GM23338 (cell line): ENCODE data around the gene FGF5. TPM values are rescaled to one million over a fixed set of nuclear protein-coding genes. Genes with fewer than 3 reads are reported as not detected.

Source experiments
- ATAC-seq: fragments of 200-7000 bp; cut with Tn5 transposase; 3 replicates; pipeline ENCODE4 v1.9.1; 2020
- DNase-seq: peaks from one replicate; pipeline ENCODE4 v3.0.0-alpha.2; 2015; ENCODE audit warnings: low spot score
- H2AFZ ChIP-seq: fragments of 200-600 bp; sonication (generic); 2 replicates; pipeline ENCODE4 v1.8.0; 2016; ENCODE audit warnings: antibody characterized with exemption, mild to moderate bottlenecking, moderate library complexity
- H3F3A ChIP-seq: fragments of 200-600 bp; sonication (generic); replicated peaks from 2 replicates; pipeline ENCODE4 v1.8.0; 2017; ENCODE audit warnings: antibody characterized with exemption, mixed run types, low read depth
- H3K27ac ChIP-seq: fragments of 200-600 bp; sonication (generic); 2 replicates; pipeline ENCODE4 v1.6.1; 2016; ENCODE audit warnings: low read depth
- H3K27me3 ChIP-seq: fragments of 200-600 bp; sonication (generic); 2 replicates; pipeline ENCODE4 v1.8.0; 2016; ENCODE audit warnings: mild to moderate bottlenecking, mixed run types, moderate library complexity; ENCODE audit not compliant: insufficient read depth
- H3K36me3 ChIP-seq: fragments of 200-600 bp; sonication (generic); 2 replicates; pipeline ENCODE4 v1.8.0; 2016; ENCODE audit warnings: mild to moderate bottlenecking; ENCODE audit not compliant: insufficient read depth
- H3K4me1 ChIP-seq: fragments of 200-600 bp; sonication (generic); 2 replicates; pipeline ENCODE4 v1.8.0; 2016; ENCODE audit warnings: mild to moderate bottlenecking, moderate library complexity; ENCODE audit not compliant: insufficient read depth
- H3K4me2 ChIP-seq: fragments of 200-600 bp; sonication (generic); 2 replicates; pipeline ENCODE4 v1.7.1; 2017; ENCODE audit warnings: mixed run types
- H3K4me3 ChIP-seq: fragments of 200-600 bp; sonication (generic); 2 replicates; pipeline ENCODE4 v1.6.1; 2016; ENCODE audit warnings: mixed run types
- H3K79me2 ChIP-seq: fragments of 200-600 bp; sonication (generic); replicated peaks from 2 replicates; pipeline ENCODE4 v1.8.0; 2017; ENCODE audit warnings: mild to moderate bottlenecking; ENCODE audit not compliant: insufficient read depth
- H3K9me2 ChIP-seq: fragments of 200-600 bp; sonication (generic); 2 replicates; pipeline ENCODE4 v1.8.0; 2017; ENCODE audit not compliant: insufficient read depth
- H4K20me1 ChIP-seq: fragments of 200-600 bp; sonication (generic); replicated peaks from 2 replicates; pipeline ENCODE4 v1.8.0; 2017; ENCODE audit warnings: mild to moderate bottlenecking; ENCODE audit not compliant: insufficient read depth
- H3K27ac Mint-ChIP-seq: 2 replicates; pipeline ENCODE4 v1.8.0; 2020; ENCODE audit warnings: inconsistent platforms, mild to moderate bottlenecking, moderate library complexity, mixed read lengths
- H3K27me3 Mint-ChIP-seq: 3 replicates; pipeline ENCODE4 v1.8.0; 2022; ENCODE audit warnings: low read depth, mild to moderate bottlenecking, moderate library complexity, mixed read lengths, inconsistent platforms; ENCODE audit not compliant: insufficient read depth, poor library complexity
- H3K36me3 Mint-ChIP-seq: 3 replicates; pipeline ENCODE4 v1.8.0; 2021; ENCODE audit warnings: low read depth, mild to moderate bottlenecking, inconsistent platforms, moderate library complexity, mixed read lengths
- H3K4me1 Mint-ChIP-seq: 3 replicates; pipeline ENCODE4 v1.8.0; 2020; ENCODE audit warnings: mild to moderate bottlenecking, inconsistent platforms, mixed read lengths
- H3K4me3 Mint-ChIP-seq: 3 replicates; pipeline ENCODE4 v1.8.0; 2021; ENCODE audit warnings: moderate library complexity, mild to moderate bottlenecking, inconsistent platforms, mixed read lengths
- H3K9me3 Mint-ChIP-seq: 3 replicates; pipeline ENCODE4 v1.8.0; 2020; ENCODE audit warnings: moderate library complexity, mild to moderate bottlenecking, inconsistent platforms, mixed read lengths
- CREB1 ChIP-seq: fragments of 250-450 bp; sonication (Bioruptor Pico); IDR thresholded peaks from 2 replicates; pipeline ENCODE4 v1.5.0; 2020; ENCODE audit warnings: low read depth, mild to moderate bottlenecking, moderate library complexity
- EZH2 ChIP-seq: fragments of 200-600 bp; sonication (generic); IDR thresholded peaks from one replicate; pipeline ENCODE4 v1.8.0; 2017; ENCODE audit warnings: antibody characterized with exemption, mild to moderate bottlenecking, low read depth; ENCODE audit not compliant: unreplicated experiment
- EZH2phosphoT487 ChIP-seq: fragments of 200-600 bp; sonication (generic); IDR thresholded peaks from one replicate; pipeline ENCODE4 v1.8.1; 2018; ENCODE audit warnings: antibody characterized with exemption; ENCODE audit not compliant: unreplicated experiment
- NANOG ChIP-seq: IDR thresholded peaks from 2 replicates; pipeline ENCODE4 v1.6.1; 2016; ENCODE audit warnings: antibody characterized with exemption, borderline replicate concordance
- POLR2AphosphoS5 ChIP-seq: IDR thresholded peaks from 2 replicates; pipeline ENCODE4 v1.6.1; 2016; ENCODE audit warnings: antibody characterized with exemption, low read depth
- ZNF114 ChIP-seq: fragments of 250-450 bp; sonication (Bioruptor Pico); IDR thresholded peaks from 2 replicates; pipeline ENCODE4 v1.5.0; 2020; ENCODE audit warnings: mild to moderate bottlenecking, moderate library complexity
- ZNF331 ChIP-seq: fragments of 250-450 bp; sonication (Bioruptor Pico); IDR thresholded peaks from 2 replicates; pipeline ENCODE4 v1.5.0; 2020; ENCODE audit warnings: low read depth, mild to moderate bottlenecking, moderate library complexity
- polyA plus RNA-seq: library from polyadenylated mRNA; unstranded; fragments of >200 nt; fragmentation: Nextera tagmentation; extraction: Ambion mirVana; gene quantifications from 2 replicates; pipeline ENCODE4 v1.2.1, GENCODE V29; 2016
- total RNA-seq: library from RNA; depleted of rRNA; stranded (reverse); fragments of >200 nt; shearing (Covaris generic); gene quantifications from 2 replicates; pipeline ENCODE4 v1.2.3, GENCODE V29; 2014
- TF ChIP-seq, protein P1 (sequence below): IDR thresholded peaks from 2 replicates; pipeline ENCODE4 v1.6.1; 2016; ENCODE audit warnings: antibody characterized with exemption
- TF ChIP-seq, protein P2 (sequence below): fragments of 250-450 bp; sonication (Bioruptor Pico); IDR thresholded peaks from 2 replicates; pipeline ENCODE4 v1.5.0; 2020; ENCODE audit warnings: mild to moderate bottlenecking, moderate library complexity
- TF ChIP-seq, protein P3 (sequence below), 2 experiments: fragments of 200-600 bp in 1 of 2; sonication (generic) in 1 of 2; conservative IDR thresholded peaks; 2 replicates each; pipeline versions ENCODE4 v1.5.1 to v1.6.1; 2016 to 2017; ENCODE audit warnings: antibody characterized with exemption in 2 of 2, low read depth in 2 of 2, mild to moderate bottlenecking in 2 of 2, moderate library complexity in 1 of 2

The FGF5 gene
- total and polyA plus RNA-seq, 2 experiments from 2014 or later, result not detected

- TF ChIP-seq POLR2AphosphoS5, result no peak
- TF ChIP-seq, protein P1, sequence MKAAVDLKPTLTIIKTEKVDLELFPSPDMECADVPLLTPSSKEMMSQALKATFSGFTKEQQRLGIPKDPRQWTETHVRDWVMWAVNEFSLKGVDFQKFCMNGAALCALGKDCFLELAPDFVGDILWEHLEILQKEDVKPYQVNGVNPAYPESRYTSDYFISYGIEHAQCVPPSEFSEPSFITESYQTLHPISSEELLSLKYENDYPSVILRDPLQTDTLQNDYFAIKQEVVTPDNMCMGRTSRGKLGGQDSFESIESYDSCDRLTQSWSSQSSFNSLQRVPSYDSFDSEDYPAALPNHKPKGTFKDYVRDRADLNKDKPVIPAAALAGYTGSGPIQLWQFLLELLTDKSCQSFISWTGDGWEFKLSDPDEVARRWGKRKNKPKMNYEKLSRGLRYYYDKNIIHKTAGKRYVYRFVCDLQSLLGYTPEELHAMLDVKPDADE, result no peak
- no peak for TF ChIP-seq ZNF331 (CRISPR knock-in tag)
- no peak for TF ChIP-seq NANOG
Observed at GRCh38 chr4:80308466-80308822, 42.0 kb downstream of the FGF5 start (continued).

GRCh38 chr4:80309294-80310004, 43.0 kb downstream of the FGF5 start:
- no peaks in the 10 kb centered on the region for H3K9me3 Mint-ChIP-seq
- H3K27ac Mint-ChIP-seq, result no peak overlapping the region
- no peak for ATAC-seq
- H3K4me2 ChIP-seq, result no peak overlapping the region
- no peaks in the 10 kb centered on the region for H4K20me1 ChIP-seq
- H3F3A ChIP-seq, result no peaks in the 10 kb centered on the region
- no peak overlapping the region for H3K4me3 Mint-ChIP-seq
- peaks cover 6% of the 10 kb centered on the region for H3K27me3 Mint-ChIP-seq
- H3K36me3 ChIP-seq, result no peaks in the 10 kb centered on the region
- no peak for DNase-seq
- no peaks in the 10 kb centered on the region for H3K36me3 Mint-ChIP-seq
- peaks cover 41% of the 10 kb centered on the region for H3K4me1 Mint-ChIP-seq
- H3K4me3 ChIP-seq, result no peak overlapping the region
- H3K79me2 ChIP-seq, result no peaks in the 10 kb centered on the region
- H3K9me2 ChIP-seq, result no peaks in the 10 kb centered on the region
- H3K4me1 ChIP-seq, result peaks cover 35% of the 10 kb centered on the region
- H2AFZ ChIP-seq, result no peak overlapping the region
- H3K27me3 ChIP-seq, result no peaks in the 10 kb centered on the region
- H3K27ac ChIP-seq, result no peak overlapping the region
- no peak for TF ChIP-seq EZH2phosphoT487
- TF ChIP-seq, protein P1, result no peak
- no peak for TF ChIP-seq CREB1 (CRISPR knock-in tag)
- TF ChIP-seq POLR2AphosphoS5, result no peak
- TF ChIP-seq EZH2, result no peak
- TF ChIP-seq, protein P2, sequence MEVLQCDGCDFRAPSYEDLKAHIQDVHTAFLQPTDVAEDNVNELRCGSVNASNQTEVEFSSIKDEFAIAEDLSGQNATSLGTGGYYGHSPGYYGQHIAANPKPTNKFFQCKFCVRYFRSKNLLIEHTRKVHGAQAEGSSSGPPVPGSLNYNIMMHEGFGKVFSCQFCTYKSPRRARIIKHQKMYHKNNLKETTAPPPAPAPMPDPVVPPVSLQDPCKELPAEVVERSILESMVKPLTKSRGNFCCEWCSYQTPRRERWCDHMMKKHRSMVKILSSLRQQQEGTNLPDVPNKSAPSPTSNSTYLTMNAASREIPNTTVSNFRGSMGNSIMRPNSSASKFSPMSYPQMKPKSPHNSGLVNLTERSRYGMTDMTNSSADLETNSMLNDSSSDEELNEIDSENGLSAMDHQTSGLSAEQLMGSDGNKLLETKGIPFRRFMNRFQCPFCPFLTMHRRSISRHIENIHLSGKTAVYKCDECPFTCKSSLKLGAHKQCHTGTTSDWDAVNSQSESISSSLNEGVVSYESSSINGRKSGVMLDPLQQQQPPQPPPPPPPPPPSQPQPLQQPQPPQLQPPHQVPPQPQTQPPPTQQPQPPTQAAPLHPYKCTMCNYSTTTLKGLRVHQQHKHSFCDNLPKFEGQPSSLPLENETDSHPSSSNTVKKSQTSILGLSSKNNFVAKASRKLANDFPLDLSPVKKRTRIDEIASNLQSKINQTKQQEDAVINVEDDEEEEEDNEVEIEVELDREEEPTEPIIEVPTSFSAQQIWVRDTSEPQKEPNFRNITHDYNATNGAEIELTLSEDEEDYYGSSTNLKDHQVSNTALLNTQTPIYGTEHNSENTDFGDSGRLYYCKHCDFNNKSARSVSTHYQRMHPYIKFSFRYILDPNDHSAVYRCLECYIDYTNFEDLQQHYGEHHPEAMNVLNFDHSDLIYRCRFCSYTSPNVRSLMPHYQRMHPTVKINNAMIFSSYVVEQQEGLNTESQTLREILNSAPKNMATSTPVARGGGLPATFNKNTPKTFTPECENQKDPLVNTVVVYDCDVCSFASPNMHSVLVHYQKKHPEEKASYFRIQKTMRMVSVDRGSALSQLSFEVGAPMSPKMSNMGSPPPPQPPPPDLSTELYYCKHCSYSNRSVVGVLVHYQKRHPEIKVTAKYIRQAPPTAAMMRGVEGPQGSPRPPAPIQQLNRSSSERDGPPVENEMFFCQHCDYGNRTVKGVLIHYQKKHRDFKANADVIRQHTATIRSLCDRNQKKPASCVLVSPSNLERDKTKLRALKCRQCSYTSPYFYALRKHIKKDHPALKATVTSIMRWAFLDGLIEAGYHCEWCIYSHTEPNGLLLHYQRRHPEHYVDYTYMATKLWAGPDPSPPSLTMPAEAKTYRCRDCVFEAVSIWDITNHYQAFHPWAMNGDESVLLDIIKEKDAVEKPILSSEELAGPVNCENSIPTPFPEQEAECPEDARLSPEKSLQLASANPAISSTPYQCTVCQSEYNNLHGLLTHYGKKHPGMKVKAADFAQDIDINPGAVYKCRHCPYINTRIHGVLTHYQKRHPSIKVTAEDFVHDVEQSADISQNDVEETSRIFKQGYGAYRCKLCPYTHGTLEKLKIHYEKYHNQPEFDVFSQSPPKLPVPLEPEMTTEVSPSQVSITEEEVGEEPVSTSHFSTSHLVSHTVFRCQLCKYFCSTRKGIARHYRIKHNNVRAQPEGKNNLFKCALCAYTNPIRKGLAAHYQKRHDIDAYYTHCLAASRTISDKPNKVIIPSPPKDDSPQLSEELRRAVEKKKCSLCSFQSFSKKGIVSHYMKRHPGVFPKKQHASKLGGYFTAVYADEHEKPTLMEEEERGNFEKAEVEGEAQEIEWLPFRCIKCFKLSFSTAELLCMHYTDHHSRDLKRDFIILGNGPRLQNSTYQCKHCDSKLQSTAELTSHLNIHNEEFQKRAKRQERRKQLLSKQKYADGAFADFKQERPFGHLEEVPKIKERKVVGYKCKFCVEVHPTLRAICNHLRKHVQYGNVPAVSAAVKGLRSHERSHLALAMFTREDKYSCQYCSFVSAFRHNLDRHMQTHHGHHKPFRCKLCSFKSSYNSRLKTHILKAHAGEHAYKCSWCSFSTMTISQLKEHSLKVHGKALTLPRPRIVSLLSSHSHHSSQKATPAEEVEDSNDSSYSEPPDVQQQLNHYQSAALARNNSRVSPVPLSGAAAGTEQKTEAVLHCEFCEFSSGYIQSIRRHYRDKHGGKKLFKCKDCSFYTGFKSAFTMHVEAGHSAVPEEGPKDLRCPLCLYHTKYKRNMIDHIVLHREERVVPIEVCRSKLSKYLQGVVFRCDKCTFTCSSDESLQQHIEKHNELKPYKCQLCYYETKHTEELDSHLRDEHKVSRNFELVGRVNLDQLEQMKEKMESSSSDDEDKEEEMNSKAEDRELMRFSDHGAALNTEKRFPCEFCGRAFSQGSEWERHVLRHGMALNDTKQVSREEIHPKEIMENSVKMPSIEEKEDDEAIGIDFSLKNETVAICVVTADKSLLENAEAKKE (CRISPR knock-in tag), result no peak
- TF ChIP-seq, protein P3, sequence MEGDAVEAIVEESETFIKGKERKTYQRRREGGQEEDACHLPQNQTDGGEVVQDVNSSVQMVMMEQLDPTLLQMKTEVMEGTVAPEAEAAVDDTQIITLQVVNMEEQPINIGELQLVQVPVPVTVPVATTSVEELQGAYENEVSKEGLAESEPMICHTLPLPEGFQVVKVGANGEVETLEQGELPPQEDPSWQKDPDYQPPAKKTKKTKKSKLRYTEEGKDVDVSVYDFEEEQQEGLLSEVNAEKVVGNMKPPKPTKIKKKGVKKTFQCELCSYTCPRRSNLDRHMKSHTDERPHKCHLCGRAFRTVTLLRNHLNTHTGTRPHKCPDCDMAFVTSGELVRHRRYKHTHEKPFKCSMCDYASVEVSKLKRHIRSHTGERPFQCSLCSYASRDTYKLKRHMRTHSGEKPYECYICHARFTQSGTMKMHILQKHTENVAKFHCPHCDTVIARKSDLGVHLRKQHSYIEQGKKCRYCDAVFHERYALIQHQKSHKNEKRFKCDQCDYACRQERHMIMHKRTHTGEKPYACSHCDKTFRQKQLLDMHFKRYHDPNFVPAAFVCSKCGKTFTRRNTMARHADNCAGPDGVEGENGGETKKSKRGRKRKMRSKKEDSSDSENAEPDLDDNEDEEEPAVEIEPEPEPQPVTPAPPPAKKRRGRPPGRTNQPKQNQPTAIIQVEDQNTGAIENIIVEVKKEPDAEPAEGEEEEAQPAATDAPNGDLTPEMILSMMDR (conservative IDR thresholded peaks at IDR 0.05; ENCODE audit: low read depth in 2 of 2), result no peak
- no peak for TF ChIP-seq ZNF114 (CRISPR knock-in tag)
- TF ChIP-seq ZNF331 (CRISPR knock-in tag), result no peak
- no peak for TF ChIP-seq NANOG
